Measurements from ENCODE around the gene ADK. TPM values are rescaled to one million over a fixed set of nuclear protein-coding genes. Genes with fewer than 3 reads are reported as not detected.

The ADK gene
- total and polyA plus RNA-seq, 11 donors: 20.8 to 55.5 (median 39.8) TPM

DNA sequence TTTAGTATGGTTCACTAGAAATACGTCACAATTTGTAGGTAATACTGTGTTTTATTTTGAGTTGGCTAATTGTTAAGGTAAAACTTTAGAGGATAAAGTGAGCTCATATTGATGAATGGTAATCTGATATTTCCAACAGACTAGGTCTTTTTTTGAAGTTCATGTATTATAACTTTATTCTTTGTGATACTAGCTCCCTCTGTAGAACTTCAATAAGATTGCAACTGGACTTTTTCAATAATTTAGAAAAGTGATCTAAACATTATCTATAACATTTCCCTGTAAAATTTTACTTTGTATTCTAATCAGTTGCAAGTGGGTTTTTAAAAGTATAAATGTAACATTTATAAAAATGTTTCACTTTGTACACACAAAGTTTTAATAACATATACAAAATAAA is 83.5 kb downstream of the ADK start:
- Histone ChIP-seq H3K4me3 (no peak overlapping the region), H3K27ac (no peak overlapping the region), H3K4me1 (peaks cover 0 to 9% (median 0%) of the 10 kb centered on the region in 12 donors), H3K36me3 (no peaks in the 10 kb centered on the region), H3K27me3 (no peaks in the 10 kb centered on the region), H3K9me3 (no peaks in the 10 kb centered on the region)
- 89 to 94% (median 91%) methylated on average over 1 of the region's 1 CpG for WGBS, 4 donors
- DNase-seq (no peak), ATAC-seq (no peak)
- no peak for TF ChIP-seq POLR2A (IDR thresholded peaks at IDR 0.05)
- peak in 10 of 12 donors; percentile 12 to 56 (median 44) for TF ChIP-seq CTCF (IDR thresholded peaks at IDR 0.05)
- intact Hi-C loops (cut with DNase I): loop anchor here in 5 of 10 donors (5.0 to 10.0 kb wide), 3 partner anchors 80 to 350 kb away; partner anchors contain the start of genes ADK (in 3 of the 5) and AP3M1 (in 3 of the 5)

DNA sequence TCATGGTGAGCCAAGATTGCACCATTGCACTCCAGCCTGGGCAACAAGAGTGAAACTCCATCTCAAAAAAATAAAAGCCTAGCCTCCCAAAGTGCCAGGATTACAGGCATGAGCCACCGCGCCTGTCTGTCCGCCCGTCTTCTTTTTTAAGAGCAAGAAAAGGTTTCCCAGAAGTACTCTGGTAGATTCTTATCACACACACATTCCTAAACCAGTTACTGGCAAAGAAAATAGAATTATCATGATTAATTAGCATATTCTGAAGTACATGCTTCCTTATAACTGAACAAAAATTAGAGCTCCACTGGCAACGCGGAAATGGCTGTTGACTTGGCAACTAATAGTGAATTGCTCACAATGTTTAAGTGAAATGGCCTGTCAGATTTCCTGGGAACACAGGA is 87.0 kb downstream of the ADK start:
- H3K27me3 ChIP-seq: no peaks in the 10 kb centered on the region
- H3K27ac ChIP-seq: no peak overlapping the region
- peaks cover 0 to 9% (median 0%) of the 10 kb centered on the region in 12 donors for H3K4me1 ChIP-seq
- ATAC-seq: no peak
- WGBS, 4 donors: 68 to 80% (median 75%) methylated on average over 6 of the region's 6 CpGs
- H3K36me3 ChIP-seq: peaks cover 0 to 4% (median 0%) of the 10 kb centered on the region in 9 donors
- intact Hi-C loops (cut with DNase I): loop anchor here in 5 of 10 donors (10.0 kb wide), 2 partner anchors 83 to 353 kb away; partner anchors contain the start of genes ADK (in 3 of the 5) and AP3M1 (in 3 of the 5)
- no peaks in the 10 kb centered on the region for H3K9me3 ChIP-seq
- H3K4me3 ChIP-seq: peak overlapping the region in 1 of 12 donors; percentile 8
- DNase-seq: no peak
- TF ChIP-seq CTCF (IDR thresholded peaks at IDR 0.05) (no peak), POLR2A (IDR thresholded peaks at IDR 0.05) (no peak)

GRCh38 chr10:74238516-74238915 is 87.5 kb downstream of the ADK start:
- Histone ChIP-seq H3K4me3 (peak overlapping the region in 1 of 12 donors; percentile 8), H3K27ac (no peak overlapping the region), H3K4me1 (peaks cover 0 to 9% (median 0%) of the 10 kb centered on the region in 12 donors), H3K27me3 (no peaks in the 10 kb centered on the region), H3K9me3 (no peaks in the 10 kb centered on the region), H3K36me3 (peaks cover 0 to 9% (median 3%) of the 10 kb centered on the region in 9 donors)
- WGBS, 4 donors: 91 to 95% (median 91%) methylated on average over 2 of the region's 2 CpGs
- ATAC-seq: no peak
- TF ChIP-seq POLR2A (IDR thresholded peaks at IDR 0.05) (no peak), CTCF (IDR thresholded peaks at IDR 0.05) (no peak)
- intact Hi-C loops (cut with DNase I): loop anchor here in 5 of 10 donors (10.0 kb wide), 2 partner anchors 84 to 354 kb away; partner anchors contain the start of genes ADK (in 3 of the 5) and AP3M1 (in 3 of the 5)
- no peak for DNase-seq

GRCh38 chr10:74243067-74243466 is 92.0 kb downstream of the ADK start:
- intact Hi-C loops (cut with DNase I): loop anchor here in 7 of 10 donors (5.0 to 10.0 kb wide), 3 partner anchors 859 to 994 kb away; partner anchors contain the start of gene COMTD1 (in 5 of the 7)
- Histone ChIP-seq H3K4me1 (peaks cover 0 to 9% (median 0%) of the 10 kb centered on the region in 12 donors), H3K27me3 (no peaks in the 10 kb centered on the region), H3K27ac (no peak overlapping the region), H3K36me3 (peaks cover 0 to 10% (median 3%) of the 10 kb centered on the region in 9 donors), H3K4me3 (no peak overlapping the region), H3K9me3 (no peaks in the 10 kb centered on the region)
- TF ChIP-seq POLR2A (IDR thresholded peaks at IDR 0.05) (no peak), CTCF (IDR thresholded peaks at IDR 0.05) (no peak)
- WGBS, 4 donors: 83 to 94% (median 92%) methylated on average over 9 to 10 of the region's 10 CpGs
- DNase-seq (no peak), ATAC-seq (no peak)

All from heart left ventricle (tissue), 16 donors.